NCI-H345 (cell line): ENCODE data around the gene KSR2.
"Not testable (repeated sequence)": the region's sequence is repeated elsewhere in the genome, so short reads cannot be mapped to it uniquely, and the experiment has no call there.

Experiments used
- DNase-seq: peaks from one replicate; lab custom pipeline; 2025; lab: John Stamatoyannopoulos, UW

KSR2 gene

DNA sequence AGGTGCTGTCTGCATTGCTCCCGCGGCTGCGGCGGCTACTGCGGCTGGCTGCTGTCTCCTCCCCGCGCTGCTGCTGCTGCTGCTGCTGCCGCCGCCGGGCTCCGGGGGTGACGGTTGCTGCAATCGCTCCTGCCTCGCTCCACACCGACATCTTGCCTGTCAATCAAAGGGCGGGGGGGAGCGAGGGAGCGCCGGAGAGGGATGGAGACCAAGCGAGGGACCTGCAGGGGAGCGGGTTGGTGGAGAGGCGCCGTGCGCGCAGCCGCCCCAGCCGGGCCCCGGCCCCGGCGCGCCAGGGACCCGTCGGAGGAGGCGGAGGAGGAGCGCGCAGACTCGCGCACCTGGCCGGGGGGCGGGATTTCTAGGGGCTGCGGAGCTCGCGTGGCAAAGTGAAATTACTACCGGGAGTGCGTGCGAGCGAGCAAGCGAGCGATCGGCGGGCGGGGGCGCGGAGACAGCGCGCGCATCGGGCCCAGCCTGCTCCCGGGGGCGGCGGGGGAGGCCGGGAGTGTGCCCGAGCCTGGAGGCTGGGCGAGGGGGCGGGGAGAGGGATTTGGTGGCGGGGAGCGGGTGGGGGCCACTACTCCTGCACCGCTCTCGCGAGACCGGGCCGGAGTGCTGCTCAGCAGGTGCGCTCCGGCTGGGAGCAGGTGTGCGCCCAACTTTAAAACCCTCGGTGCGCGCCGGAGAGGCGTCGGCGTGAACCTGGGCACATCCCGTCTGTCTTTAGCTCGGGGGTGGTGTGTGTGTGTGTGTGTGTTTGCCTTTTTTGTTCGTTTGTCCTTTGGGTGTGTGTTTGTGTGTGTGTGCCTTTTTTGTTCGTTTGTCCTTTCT, at the start of gene KSR2:
KSR2 (minus strand) TSS at position 165 of the 834 bp plus-strand sequence. CDS start 735 bp downstream, outside the sequence.
- DNase-seq = peak; percentile 96

DNA sequence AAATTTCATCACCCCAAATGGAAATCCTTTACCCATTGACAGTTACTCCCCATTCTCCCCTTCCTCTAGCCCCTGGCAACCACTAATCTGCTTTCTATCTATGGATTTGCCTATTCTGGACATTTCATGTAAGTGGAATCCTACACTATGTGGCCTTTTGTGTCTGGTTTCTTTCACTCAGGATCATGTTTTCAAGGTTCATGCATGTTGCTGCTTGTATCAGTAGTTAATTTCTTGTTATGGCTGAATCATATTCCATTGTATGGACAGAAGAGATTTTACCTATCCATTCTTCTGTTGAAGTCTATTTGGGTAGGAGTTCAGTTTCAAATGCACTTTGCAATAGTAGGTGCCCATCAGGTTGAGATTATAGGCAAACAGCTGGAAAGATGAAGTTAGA, 49.1 kb upstream of the KSR2 start:
- no peak for DNase-seq

DNA sequence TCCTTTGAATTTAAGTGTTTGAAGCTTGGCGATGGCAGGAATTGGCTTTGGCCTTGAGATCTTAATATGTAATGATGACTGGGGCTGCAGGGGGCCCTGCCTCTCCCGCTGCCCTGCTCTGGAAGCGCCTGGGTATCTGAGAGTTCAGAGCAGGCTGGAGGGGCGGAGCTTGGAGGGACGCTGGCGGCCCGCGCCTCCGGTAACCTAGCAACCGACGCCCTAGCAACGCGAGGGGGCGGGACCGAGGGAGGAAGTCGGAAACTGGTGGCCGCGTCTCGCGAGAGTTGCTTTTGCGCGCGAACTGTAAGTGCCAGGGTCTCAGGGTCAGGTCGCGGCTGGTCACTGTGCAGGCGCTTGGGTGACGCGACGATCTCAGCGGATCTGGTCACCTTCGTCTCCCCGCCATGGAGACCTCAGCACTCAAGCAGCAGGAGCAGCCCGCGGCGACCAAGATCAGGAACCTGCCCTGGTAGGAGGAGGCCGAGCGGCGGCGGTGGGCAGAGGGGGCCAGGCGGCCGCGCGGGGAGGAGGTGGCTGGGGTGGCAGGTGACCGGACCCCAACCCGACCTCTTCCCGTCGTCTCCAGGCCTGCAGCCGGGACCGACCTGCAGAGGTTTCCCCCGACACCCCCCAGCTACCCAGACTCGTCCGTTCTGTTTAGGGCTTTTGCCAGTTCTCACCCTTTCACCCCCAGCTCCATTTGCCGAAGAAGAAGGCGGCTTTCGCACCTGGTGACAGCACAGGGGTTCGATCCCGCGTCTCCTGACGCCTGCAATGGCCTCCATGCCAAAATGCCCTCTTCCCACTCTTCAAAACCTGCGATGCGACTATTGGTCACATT, 47.9 kb upstream of the KSR2 start, which contains the start of gene RFC5:
RFC5 (plus strand) TSS at position 280 of the 841 bp plus-strand sequence; CDS start at position 405, 125 bp downstream.
- peak; percentile 99 for DNase-seq

DNA sequence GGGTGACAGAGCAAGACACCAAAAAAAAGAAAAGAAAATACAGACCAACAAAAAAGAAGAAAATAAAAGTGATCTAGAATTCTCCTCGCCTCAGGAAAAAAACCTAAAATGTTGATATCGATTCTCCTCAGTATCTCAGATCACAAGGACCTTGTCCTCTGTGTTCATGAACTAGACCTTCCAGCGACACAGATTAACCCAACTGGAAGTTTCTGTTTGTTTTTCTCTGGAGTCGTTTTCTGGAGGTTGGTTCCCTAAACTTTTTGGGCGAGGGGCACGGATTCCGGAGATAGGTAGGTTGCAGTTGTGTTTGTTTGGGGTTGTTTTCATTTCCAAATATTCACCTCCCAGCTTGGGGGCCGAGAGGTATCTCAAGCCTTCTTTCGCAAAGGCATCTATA, 47.2 kb upstream of the KSR2 start:
- DNase-seq = no peak

DNA sequence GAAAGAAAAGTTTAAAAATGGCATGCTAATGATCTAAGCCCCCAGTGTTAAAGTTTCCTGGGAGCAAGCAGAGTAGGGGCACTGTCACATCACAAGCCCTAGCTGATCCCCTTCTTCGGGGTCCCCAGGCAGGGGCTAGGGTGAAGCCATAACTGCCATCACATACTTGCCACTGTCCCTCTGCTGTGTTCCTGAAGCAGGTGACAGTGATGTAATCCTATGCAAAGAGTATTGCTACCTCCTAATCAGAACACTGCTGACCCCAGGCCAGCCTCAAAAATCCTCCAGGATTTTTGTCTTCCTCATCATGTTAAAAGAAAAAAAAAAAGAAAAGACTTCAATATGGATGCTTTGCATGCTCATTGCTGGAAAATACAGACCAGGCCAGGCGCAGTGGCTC, 46.5 kb upstream of the KSR2 start:
- no peak for DNase-seq

DNA sequence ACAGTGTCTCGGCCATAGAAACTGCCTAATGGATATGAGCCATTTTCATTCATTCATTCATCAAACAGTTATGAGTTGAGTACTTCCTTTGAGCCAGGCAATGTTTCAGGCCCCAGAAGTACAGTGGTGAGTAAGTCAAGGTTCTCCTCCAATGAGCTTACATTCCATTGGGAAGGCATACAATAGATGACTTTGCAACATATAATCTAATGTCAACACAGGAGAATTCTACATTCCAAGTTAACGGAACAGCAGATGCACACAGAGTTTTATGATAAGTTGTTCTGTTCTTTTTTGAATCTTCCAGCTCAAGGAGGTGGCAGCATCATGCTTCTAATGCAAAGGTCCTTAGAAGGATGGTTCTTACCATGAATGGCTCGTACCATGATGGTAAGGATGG, 44.5 kb upstream of the KSR2 start:
- no peak for DNase-seq

DNA sequence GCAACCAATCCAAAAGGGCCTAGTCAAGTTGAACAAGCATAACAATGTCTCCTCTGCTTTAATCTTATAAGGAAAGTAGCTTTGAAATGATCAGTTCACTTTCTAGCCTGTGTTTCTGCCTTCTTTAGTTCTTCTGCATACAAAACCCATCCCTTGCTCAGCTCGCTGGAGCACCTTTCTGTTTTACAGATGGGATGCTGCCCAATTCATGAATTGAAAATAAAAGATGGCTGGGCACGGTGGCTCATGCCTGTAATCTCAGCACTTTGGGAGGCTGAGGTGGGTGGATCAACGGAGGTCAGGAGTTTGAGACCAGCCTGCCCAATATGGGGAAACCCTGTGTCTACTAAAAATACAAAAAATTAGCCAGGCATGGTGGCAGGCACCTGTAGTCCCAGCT, 43.2 kb upstream of the KSR2 start:
- no peak for DNase-seq

DNA sequence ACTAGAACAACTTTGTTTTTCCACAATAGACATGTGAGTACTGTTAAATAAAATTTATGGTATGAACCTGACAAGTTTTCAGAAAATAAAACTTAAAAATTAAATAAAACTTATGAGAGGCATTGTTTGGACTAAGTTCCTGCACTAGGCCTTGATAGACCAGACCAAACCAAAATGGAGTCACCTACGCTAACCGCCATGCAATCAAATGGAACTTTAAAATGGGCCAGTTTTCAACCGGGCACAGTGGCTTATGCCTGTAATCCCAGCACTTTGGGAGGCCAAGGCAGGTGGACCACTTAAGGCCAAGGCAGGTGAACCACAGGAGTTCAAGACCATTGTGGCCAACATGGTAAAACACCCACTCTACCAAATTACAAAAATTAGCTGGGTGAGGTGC, 42.6 kb upstream of the KSR2 start:
- DNase-seq = no peak

DNA sequence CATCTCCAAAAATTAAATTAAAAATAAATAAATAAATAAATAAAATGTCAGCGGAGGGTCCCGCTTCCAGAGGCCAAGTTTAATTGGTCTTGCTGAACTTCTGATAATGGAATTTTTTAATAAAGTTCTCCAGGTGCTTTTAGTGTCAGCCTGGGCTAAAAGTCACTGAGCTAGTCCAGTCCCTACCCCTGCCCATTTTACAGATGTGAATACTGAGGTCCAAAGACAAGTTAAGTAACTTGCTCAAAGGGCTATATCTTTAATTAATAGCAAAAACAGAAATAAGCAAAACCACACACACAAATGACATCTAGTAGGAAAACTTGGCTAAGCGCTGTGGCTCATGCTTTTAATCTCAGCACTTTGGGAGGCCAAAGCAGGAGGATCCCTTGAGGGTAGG, 42.1 kb upstream of the KSR2 start:
- no peak for DNase-seq

DNA sequence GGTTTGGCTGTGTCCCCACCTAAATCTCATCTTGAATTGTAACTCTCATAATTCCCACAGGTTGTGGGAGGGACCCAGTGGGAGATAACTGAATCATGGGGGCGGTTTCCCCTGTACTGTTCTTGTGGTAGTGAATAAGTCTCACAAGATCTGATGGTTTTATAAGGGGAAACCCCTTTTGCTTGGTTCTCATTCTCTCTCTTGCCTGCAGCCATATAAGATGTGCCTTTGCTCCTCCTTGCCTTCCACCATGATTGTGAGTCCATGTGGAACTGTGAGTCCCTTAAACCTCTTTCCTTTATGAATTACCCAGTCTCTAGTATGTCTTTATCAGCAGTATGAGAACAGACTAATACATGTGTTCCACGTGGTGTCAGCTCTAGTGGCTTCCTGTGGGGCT, 31.0 kb upstream of the KSR2 start:
- DNase-seq = not testable (repeated sequence)

DNA sequence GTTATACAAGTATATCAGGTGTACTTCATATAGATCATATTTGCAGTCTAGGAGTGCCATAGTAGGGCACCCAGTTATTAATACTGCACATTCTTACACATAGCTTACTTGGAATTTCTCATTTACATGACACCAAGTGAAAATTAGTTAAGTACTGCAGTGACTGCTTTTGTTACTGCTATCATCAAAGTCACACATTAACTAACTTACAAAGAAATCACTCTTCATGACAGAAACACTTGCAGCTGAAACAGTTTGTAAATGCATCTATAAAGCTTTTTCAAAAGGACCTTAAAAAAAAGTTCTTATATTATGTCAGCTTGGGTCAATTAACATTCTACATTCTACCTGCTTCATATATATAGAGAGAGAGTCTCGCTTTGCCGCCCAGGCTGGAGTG, 29.9 kb upstream of the KSR2 start:
- no peak for DNase-seq

DNA sequence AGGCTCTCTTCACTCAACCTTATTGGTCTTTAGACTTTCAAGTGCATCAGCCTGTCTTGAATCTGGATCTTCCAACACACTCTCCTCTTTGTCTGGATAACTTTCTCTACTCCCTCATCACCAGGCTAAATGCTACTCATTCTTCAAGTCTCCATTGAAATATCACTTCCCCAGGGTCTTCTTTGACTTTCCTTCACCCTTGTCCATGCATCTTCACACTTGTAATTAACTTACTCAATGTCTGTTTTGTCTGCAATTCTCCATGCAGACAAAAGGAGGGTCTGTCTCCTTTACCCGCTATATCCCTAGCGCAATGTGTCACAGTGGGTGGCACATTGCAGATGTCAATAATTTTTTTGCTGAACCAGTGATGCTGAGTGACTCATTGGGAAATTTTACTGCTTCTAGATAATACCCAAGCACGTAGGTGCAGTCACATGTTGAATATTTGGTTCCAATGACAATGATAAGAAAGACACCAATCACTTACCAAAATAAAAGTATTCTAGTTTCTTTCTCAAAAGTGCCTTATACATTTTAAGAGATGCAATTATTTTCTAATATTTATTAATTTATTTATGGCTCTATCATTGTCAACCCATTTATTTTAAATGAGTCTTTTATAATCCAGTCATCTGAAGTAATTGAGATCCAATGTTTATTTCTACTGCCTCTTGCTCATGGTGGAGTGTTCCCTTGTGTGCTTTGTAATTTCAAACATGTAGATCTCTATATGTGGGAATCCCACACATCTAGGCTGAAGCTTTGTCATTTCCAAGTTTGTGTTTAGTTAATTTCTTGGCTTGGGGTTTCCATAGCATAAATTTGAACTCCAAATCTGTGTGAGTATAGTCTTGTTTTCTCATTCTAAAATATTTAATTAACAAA, 26.0 kb upstream of the KSR2 start:
- DNase-seq = no peak

DNA sequence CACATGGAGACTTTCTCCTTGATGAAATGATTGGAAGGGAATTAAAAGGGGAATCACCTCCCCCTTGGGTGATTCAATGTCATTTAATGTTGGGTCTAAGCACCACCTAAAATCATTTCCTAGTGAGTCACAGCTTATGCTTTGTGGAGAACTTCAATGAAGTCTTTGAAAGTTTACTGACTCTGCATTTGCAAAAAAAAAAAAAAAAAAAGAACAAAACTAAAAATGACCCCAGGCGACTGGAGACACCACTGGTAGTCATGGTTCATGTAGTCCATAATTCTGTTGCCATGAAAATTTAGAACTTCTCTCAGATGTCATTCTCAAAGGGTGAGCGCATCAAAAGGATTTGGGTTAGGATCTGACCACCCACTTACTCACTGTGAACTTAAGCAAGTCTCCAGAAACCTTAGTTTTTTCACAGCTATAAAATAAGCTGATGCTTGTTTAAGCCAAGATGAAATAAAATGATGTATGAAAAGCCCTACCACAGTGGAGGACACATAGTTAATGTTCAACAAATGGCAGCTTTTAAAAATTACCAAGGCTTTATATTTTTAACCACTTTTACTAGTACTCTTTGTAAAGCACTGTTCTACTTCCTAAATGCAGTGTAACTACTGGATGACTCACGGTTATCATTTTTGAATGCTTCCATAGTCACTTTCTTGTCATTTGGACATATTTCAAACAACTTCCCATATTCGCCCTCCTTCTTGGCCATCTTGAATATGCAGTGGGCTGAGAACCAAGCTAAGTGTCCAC, 18.1 kb upstream of the KSR2 start:
- no peak for DNase-seq

DNA sequence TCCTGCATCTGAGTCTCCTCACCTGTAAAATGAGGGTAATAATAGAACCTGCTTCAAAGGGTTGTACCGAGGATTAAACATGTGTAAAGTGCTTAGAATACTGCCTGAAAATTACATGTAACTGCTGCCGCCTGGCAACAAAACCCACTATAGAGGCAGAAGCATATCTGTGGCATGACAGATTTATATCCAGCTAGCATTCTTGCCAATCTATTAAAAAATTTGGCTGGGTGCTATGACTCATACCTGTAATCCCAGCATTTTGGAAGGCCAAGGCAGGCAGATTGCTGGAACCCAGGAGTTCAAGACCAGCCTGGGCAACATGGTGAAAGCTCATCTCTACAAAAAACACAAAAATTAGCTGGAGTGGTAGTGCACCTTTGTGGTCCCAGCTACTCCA, 16.4 kb upstream of the KSR2 start:
- no peak for DNase-seq

DNA sequence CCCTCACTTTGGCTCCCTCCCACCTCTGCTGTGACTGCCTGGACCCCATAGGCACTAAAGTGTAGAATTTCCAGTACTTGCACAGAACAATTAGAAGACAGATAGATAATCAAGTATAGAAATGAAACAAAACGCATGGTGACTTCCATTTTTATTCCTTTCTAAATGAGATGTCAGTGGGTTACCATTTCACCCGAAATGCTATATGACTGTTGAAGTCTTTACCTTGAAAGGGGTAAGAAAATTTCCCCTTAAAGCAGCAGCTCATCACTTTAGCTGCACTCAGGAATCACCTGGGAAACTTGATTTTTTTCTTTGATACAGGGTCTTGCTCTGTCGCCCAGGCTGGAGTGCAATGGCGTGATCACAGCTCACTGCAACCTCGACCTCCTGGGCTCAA, 12.5 kb upstream of the KSR2 start:
- DNase-seq = no peak

DNA sequence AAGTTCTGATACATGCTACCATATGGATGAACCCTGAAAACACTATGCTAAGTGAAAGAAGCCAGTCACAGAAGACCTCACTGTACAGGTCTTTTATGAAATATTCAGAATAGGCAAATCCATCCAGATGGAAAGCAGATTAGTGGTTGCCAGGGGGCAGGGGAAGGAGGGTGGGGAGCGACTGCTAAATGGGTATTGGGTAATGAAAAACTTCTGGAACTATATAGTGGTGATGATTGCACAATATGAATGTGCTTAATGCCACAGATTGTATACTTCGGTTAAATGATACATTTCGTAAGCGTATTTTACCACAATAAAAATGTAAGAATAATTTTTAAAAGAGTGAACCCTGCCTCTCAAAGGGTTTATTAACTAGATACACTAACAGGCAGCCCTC, 11.8 kb upstream of the KSR2 start:
- DNase-seq = no peak

DNA sequence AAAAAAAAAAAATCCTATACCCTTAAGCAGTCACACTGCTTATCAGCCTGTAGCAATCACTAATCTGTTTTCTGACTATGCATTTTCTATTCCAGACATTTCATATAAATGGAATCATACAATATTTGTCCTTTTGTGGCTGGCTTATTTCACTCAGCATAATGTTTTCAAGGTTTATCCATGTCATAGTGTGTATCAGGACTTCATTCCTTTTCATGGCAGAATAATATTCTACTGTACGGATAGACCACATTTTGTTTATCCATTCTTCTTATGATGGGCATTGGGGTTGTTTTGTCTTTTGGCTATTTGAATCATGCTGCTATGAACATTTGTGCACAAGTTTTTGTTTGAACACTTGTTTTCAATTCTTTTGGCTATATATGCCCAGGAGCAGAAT, 8.6 kb upstream of the KSR2 start:
- DNase-seq = no peak

DNA sequence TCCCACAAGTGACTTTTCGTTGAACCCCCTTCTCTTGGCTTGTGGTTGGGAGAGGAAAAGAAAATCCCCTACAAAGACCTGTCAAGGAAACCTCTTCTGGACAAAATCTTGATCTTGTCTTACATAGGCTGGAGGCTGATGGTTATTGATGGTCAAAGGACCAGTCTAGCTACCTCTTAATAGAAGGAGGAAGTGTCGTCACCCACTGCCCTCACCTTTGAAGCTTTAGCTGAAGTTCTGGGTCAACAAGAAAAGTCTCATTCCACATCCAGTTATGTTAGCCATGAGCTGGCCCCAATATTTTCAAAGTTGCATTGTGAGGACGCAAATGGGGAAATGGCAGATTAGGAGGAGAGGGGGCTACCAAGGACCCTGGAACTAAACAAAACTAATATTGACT, 6.2 kb upstream of the KSR2 start:
- no peak for DNase-seq

DNA sequence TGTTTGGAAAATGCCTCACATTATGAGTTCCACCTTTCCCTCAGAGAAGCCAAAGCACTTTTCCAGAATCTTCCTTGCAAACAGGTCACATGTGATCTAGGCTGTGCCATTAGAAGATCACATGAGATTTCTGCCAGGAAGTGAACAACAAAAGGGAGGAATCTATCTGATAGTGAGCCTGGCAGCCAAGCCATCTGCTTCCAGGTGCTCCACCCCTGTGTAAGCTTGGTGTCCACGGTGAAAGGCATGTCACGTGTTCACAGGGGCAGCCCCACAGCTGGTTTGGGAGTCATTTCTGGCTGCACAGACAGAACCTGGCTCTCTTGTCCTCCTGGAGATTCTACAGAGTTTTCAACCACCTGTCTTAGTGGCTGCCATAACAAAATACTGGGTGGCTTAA, 3.5 kb upstream of the KSR2 start:
- peak; percentile 4 for DNase-seq

DNA sequence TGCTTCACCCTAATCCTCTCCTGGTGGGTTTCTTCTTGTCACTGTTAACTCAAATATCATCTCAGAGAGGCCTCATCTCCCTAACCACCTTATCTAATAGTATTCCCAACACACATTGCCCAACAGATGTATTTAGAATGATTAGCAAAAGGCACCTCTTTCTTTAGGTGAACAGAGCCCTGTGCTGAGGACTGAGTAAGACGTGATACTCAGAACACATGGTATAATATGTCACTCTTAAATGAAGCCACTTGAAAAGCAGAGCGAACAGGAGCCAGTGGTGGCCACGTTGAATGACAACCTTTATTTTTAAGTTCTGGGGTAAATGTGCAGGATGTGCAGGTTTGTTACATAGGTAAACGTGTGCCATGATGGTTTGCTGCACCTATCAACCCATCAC, 1.5 kb upstream of the KSR2 start:
- no peak for DNase-seq

DNA sequence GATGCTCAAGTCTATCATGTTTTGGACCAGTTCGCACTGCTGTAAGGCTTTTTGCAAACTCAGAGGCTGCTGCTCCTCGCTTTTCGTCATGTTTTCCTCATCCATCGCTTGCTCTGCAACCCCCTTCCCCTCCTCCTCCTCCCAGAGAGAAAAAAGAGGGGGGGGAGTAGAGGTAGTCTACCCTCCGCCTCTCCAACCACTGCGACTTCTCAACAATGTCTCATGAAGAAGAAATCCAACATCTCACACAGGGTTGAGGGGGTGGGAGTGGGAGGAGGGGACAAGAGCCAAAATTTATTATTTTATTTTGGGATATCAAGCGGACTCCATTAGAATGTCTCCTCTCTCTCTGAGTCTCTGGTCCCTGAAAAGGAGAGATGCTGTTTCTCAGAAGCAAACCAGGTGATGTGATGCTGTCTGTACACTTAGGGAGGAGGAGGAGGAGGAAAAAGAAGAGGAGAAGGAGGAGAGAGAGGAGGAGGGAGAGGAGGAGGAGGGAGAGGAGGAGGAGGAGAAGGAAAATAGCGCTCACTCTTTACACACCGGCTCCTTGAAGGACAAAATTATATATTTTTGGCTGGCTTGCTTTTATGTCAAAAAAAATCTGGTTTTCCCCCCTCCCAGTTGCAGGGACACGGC, 520 bp downstream of the KSR2 start:
- DNase-seq = peak; percentile 26
